ENCODE results near the gene PDE4D. TPM values are rescaled to one million over a fixed set of nuclear protein-coding genes. Genes with fewer than 3 reads are reported as not detected.
"Not testable (repeated sequence)": the region's sequence is repeated elsewhere in the genome, so short reads cannot be mapped to it uniquely, and the experiment has no call there.

Gene PDE4D
- total RNA-seq, 4 donors from 2014 or later, result 6.7 to 21.0 (median 15.0) TPM

DNA sequence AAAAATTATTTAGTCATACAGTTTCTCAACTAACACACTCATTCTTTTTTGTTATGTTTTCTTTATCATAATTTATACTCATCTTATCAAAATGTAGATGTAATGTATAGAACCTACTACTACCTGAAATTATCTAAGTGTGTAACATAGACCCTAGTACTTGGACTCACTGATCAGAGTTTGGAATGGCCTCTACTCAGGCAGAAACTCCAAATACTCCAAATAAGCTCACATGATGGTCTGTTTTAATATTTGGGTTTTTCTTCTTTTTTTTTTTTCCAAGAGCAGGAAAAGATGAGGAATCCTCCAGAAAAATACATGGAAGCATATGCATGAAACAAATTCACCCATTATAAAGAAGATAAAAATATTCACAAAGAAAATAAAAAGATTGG is 126.3 kb downstream of the PDE4D start:
- DNase-seq (ENCODE audit: low spot score in 2 of 2), result no peak
- TF ChIP-seq POLR2A (IDR thresholded peaks at IDR 0.05), result no peak
- TF ChIP-seq, protein P1, sequence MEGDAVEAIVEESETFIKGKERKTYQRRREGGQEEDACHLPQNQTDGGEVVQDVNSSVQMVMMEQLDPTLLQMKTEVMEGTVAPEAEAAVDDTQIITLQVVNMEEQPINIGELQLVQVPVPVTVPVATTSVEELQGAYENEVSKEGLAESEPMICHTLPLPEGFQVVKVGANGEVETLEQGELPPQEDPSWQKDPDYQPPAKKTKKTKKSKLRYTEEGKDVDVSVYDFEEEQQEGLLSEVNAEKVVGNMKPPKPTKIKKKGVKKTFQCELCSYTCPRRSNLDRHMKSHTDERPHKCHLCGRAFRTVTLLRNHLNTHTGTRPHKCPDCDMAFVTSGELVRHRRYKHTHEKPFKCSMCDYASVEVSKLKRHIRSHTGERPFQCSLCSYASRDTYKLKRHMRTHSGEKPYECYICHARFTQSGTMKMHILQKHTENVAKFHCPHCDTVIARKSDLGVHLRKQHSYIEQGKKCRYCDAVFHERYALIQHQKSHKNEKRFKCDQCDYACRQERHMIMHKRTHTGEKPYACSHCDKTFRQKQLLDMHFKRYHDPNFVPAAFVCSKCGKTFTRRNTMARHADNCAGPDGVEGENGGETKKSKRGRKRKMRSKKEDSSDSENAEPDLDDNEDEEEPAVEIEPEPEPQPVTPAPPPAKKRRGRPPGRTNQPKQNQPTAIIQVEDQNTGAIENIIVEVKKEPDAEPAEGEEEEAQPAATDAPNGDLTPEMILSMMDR (IDR thresholded peaks at IDR 0.05), result no peak
- no peak overlapping the region for H3K4me3 ChIP-seq (ENCODE audit: low read depth, poor library complexity, severe bottlenecking)
- intact Hi-C loops (cut with DNase I; ENCODE audit: low total_unique reads), result no loop called here

DNA sequence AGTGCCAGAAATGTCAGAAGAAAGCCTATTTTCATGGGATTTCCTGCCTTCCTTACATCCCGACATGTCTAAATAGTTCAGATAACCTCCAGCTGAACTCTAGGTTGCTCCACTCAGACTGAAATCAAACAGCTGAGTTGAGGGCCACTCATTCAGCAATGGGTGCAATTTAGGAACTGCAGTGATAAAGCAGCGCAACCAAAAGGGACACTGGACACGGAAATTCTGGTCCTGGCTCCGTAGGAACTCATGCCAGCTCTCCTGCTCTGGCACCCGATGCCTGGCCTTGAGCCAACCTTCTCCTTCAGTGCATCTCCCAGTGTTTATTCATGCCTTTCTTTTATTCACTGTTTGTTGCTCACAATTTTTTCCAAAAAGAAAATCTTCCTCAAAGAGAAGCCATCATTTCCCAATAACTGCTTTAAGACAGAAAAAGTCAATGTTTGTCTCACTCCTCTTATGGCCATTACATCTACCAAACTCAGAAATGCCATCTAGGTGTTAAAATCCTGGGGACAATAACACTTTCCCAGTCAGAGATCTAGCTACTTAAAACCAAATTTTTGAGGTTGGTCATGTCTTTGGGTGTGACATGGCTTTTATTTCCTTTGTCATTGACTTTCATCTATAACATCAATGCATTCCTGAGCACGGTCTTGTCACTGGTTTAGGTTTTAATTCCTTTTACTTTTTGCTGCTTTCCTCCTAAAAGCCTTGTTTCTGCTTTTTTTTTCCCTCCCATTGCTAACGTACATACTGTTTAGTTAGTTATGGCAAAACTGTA is 126.9 kb downstream of the PDE4D start:
- 36 to 50% methylated on average over 7 of the region's 7 CpGs for WGBS, 2 donors
- no peak overlapping the region for H3K4me3 ChIP-seq (ENCODE audit: low read depth, poor library complexity, severe bottlenecking)
- no peak for TF ChIP-seq POLR2A (IDR thresholded peaks at IDR 0.05)
- TF ChIP-seq, protein P1 (IDR thresholded peaks at IDR 0.05), result no peak
- intact Hi-C loops (cut with DNase I; ENCODE audit: low total_unique reads), result no loop called here
- no peak for DNase-seq (ENCODE audit: low spot score in 2 of 2)

DNA sequence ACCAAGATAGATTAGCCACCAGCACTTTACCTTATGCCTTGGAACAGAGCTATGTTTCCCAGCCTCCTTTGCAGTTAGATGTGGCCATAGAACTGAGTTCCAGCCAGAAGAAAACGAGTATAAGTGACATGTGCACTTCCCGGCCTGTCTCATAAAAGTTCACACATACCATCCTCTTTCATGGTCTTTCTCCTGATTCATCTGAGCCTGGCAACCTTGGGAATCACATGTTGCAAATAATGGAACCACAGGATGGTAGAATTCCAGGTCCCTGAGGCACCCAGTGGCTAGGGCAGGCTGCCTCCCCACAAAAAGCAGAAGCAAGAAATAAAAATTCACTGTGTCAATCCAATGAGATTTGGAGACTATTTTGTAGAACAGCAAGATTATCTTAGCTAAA is 128.1 kb downstream of the PDE4D start:
- no peak for DNase-seq (ENCODE audit: low spot score in 2 of 2)
- no peak overlapping the region for H3K4me3 ChIP-seq (ENCODE audit: low read depth, poor library complexity, severe bottlenecking)
- 50 to 71% methylated on average over 2 of the region's 2 CpGs for WGBS, 2 donors
- intact Hi-C loops (cut with DNase I; ENCODE audit: low total_unique reads), result no loop called here
- TF ChIP-seq POLR2A (IDR thresholded peaks at IDR 0.05), result no peak
- TF ChIP-seq, protein P1 (IDR thresholded peaks at IDR 0.05), result no peak

DNA sequence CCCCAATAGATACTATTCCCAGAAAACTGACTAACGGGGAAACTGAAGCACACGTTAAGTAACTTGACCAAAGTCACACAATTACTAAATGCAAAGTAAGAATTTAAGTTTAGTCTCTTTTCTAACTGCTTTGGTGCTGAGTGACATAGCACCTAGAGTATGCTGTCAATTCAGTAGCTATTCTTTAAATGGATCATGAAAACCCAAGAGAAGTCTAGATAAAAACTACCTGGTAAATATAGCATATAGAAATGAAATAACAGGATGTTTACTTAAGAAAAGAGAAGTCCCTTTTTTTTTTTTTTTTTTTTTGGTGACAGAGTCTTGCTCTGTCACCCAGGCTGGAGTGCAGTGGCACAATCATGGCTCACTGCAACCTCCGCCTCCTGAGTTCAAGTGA is 129.2 kb downstream of the PDE4D start:
- WGBS, 2 donors, result 89 to 92% methylated on average over 3 of the region's 3 CpGs
- H3K4me3 ChIP-seq (ENCODE audit: low read depth, poor library complexity, severe bottlenecking), result no peak overlapping the region
- intact Hi-C loops (cut with DNase I; ENCODE audit: low total_unique reads), result no loop called here
- TF ChIP-seq, protein P1 (IDR thresholded peaks at IDR 0.05), result no peak
- no peak for TF ChIP-seq POLR2A (IDR thresholded peaks at IDR 0.05)
- no peak for DNase-seq (ENCODE audit: low spot score in 2 of 2)

DNA sequence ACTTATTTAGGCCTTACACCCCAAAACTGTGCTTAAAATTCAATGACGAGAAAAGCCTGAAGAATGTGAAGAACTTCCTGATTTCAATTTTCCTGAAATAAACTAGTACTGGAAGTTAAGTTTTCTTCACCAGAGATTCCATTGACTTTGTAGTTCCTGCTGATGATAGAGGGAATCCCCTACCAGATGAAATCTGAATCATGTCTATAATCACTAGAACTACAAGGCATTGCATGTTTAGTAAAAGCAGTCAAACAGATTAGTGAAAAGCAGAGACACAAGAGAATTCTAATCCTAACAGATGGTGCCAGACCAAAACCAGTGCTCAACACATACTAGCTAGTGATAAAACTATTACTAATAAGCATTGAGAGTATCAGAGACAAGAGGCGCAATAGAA is 130.0 kb downstream of the PDE4D start:
- intact Hi-C loops (cut with DNase I; ENCODE audit: low total_unique reads), result no loop called here
- DNase-seq (ENCODE audit: low spot score in 2 of 2), result no peak
- no peak for TF ChIP-seq POLR2A (IDR thresholded peaks at IDR 0.05)
- TF ChIP-seq, protein P1 (IDR thresholded peaks at IDR 0.05), result no peak
- no peak overlapping the region for H3K4me3 ChIP-seq (ENCODE audit: low read depth, poor library complexity, severe bottlenecking)
- 81 to 84% methylated on average over 2 of the region's 2 CpGs for WGBS, 2 donors

DNA sequence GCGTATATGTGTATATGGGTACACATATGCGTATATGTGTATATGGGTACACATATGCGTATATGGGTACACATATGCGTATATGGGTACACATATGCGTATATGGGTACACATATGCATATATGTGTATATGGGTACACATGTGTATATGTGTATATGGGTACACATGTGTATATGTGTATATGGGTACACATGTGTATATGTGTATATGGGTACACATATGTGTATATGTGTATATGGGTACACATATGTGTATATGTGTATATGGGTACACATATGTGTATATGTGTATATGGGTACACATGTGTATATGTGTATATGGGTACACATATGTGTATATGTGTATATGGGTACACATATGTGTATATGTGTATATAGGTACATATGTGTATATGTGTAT is 131.3 kb downstream of the PDE4D start:
- 93 to 98% methylated on average over 5 of the region's 5 CpGs for WGBS, 2 donors
- intact Hi-C loops (cut with DNase I; ENCODE audit: low total_unique reads), result not testable (repeated sequence)

More for the DNA sequence above, 131.3 kb downstream of the PDE4D start:
- not testable (repeated sequence) for H3K4me3 ChIP-seq (ENCODE audit: low read depth, poor library complexity, severe bottlenecking); DNase-seq (ENCODE audit: low spot score in 2 of 2)
